IMR-90 (cell line): ENCODE measurements around the gene RGPD4. TPM values are rescaled to one million over a fixed set of nuclear protein-coding genes. Genes with fewer than 3 reads are reported as not detected.

Source experiments
- ATAC-seq: fragments of 200-7000 bp; cut with Tn5 transposase; 2 replicates; pipeline ENCODE4 v1.9.1; 2020; ENCODE audit warnings: low read depth, mild to moderate bottlenecking, moderate library complexity
- BruUV-seq: library from RNA; stranded (reverse); fragments of 400-500 nt; replicated peaks from 2 replicates; lab custom pipeline; 2021; lab: Mats Ljungman, UMichigan
- CTCF ChIA-PET: fragments of 300-600 bp; formaldehyde crosslinking; extraction: SDS; loops from one replicate; lab custom pipeline; 2021; ENCODE audit warnings: antibody characterized with exemption; lab: Yijun Ruan, JAX
- POLR2A ChIA-PET: fragments of 300-600 bp; sonication (Branson Sonifier 250); formaldehyde crosslinking; loops from one replicate; lab custom pipeline; 2022; ENCODE audit warnings: antibody characterized with exemption; ENCODE audit not compliant: unreplicated experiment; lab: Charles Lee
- DNase-seq: peaks from one replicate; pipeline ENCODE4 v3.0.0; 2013
- H2AFZ ChIP-seq: replicated peaks from 2 replicates; pipeline ENCODE3; 2013; ENCODE audit warnings: low read length, mild to moderate bottlenecking; ENCODE audit not compliant: poor library complexity
- H2AK5ac ChIP-seq: 2 replicates; pipeline ENCODE4 v1.6.1; 2013; ENCODE audit warnings: low read depth, low read length, inconsistent platforms
- H2AK9ac ChIP-seq: replicated peaks from 2 replicates; pipeline ENCODE3; 2013; ENCODE audit warnings: mild to moderate bottlenecking, low read depth, low read length, moderate library complexity; ENCODE audit not compliant: poor library complexity
- H2BK120ac ChIP-seq: 2 replicates; pipeline ENCODE4 v1.6.1; 2013; ENCODE audit warnings: low read depth, low read length, inconsistent platforms
- H2BK15ac ChIP-seq: 3 replicates; pipeline ENCODE4 v1.6.1; 2013; ENCODE audit warnings: low read depth, low read length, inconsistent platforms
- H2BK20ac ChIP-seq: 2 replicates; pipeline ENCODE4 v1.6.1; 2013; ENCODE audit warnings: low read depth, mild to moderate bottlenecking, inconsistent platforms, low read length, moderate library complexity
- H2BK5ac ChIP-seq: 2 replicates; pipeline ENCODE4 v1.6.1; 2013; ENCODE audit warnings: mild to moderate bottlenecking, low read depth, low read length, inconsistent platforms; ENCODE audit not compliant: poor library complexity, severe bottlenecking
- H3K14ac ChIP-seq: replicated peaks from 2 replicates; pipeline ENCODE4 v1.6.1; 2013; ENCODE audit warnings: low read depth, low read length, inconsistent platforms
- H3K18ac ChIP-seq: 2 replicates; pipeline ENCODE4 v1.6.1; 2013; ENCODE audit warnings: low read depth, low read length, control low read depth
- H3K23ac ChIP-seq: 2 replicates; pipeline ENCODE4 v1.6.1; 2013; ENCODE audit warnings: low read depth, low read length, inconsistent platforms
- H3K27ac ChIP-seq: 2 replicates; pipeline ENCODE4 v1.5.1; 2013; ENCODE audit warnings: mild to moderate bottlenecking, control low read depth, low read length; ENCODE audit not compliant: insufficient read depth
- H3K27me3 ChIP-seq: 2 replicates; pipeline ENCODE4 v1.6.1; 2013; ENCODE audit warnings: low read length; ENCODE audit not compliant: control insufficient read depth, insufficient read depth
- H3K36me3 ChIP-seq: 2 replicates; pipeline ENCODE4 v1.6.1; 2013; ENCODE audit warnings: low read length, mixed read lengths; ENCODE audit not compliant: control insufficient read depth, insufficient read depth
- H3K4ac ChIP-seq: 2 replicates; pipeline ENCODE4 v1.6.1; 2013; ENCODE audit warnings: low read depth, low read length, inconsistent platforms
- H3K4me1 ChIP-seq: 2 replicates; pipeline ENCODE4 v1.6.1; 2013; ENCODE audit warnings: low read length, mixed read lengths; ENCODE audit not compliant: control insufficient read depth, insufficient read depth
- H3K4me2 ChIP-seq: 2 replicates; pipeline ENCODE4 v1.6.1; 2013; ENCODE audit warnings: low read depth, mild to moderate bottlenecking, control low read depth, low read length, moderate library complexity
- H3K4me3 ChIP-seq: 2 replicates; pipeline ENCODE4 v1.5.1; 2013; ENCODE audit warnings: low read depth, mild to moderate bottlenecking, control low read depth, low read length, moderate library complexity; ENCODE audit not compliant: insufficient read depth
- H3K56ac ChIP-seq: 2 replicates; pipeline ENCODE4 v1.6.1; 2013; ENCODE audit warnings: low read length, inconsistent platforms; ENCODE audit not compliant: insufficient read depth; ENCODE audit errors: extremely low read depth
- H3K79me1 ChIP-seq, 2 experiments: 2 replicates each; pipeline ENCODE4 v1.6.1; 2013; ENCODE audit warnings: low read length in 2 of 2, inconsistent platforms in 1 of 2, low read depth in 1 of 2
- H3K9ac ChIP-seq: 2 replicates; pipeline ENCODE4 v1.6.1; 2013; ENCODE audit warnings: low read depth, low read length, control low read depth
- H3K9me1 ChIP-seq: 2 replicates; pipeline ENCODE4 v1.6.1; 2013; ENCODE audit warnings: low read length, inconsistent platforms; ENCODE audit not compliant: insufficient read depth
- H3K9me3 ChIP-seq: 2 replicates; pipeline ENCODE4 v1.6.1; 2013; ENCODE audit warnings: low read length; ENCODE audit not compliant: control insufficient read depth, insufficient read depth
- H4K20me1 ChIP-seq: 2 replicates; pipeline ENCODE4 v1.6.1; 2013; ENCODE audit warnings: low read length, inconsistent platforms; ENCODE audit not compliant: insufficient read depth
- H4K5ac ChIP-seq: 2 replicates; pipeline ENCODE4 v1.6.1; 2013; ENCODE audit warnings: mild to moderate bottlenecking, low read depth, low read length, control low read depth
- H4K8ac ChIP-seq, 2 experiments: 2 replicates each; pipeline ENCODE4 v1.6.1; 2013; ENCODE audit warnings: low read depth in 2 of 2, low read length in 2 of 2, control low read depth in 1 of 2, inconsistent platforms in 1 of 2
- H4K91ac ChIP-seq: 2 replicates; pipeline ENCODE4 v1.6.1; 2013; ENCODE audit warnings: low read depth, low read length, inconsistent platforms; ENCODE audit not compliant: insufficient read depth
- MAFK ChIP-seq: IDR thresholded peaks from 2 replicates; pipeline ENCODE4 v1.6.1; 2012; ENCODE audit warnings: low read depth, low read length, improper control_type of control experiment
- RFX5 ChIP-seq: IDR thresholded peaks from 2 replicates; pipeline ENCODE4 v1.8.0; 2012; ENCODE audit warnings: low read depth, mild to moderate bottlenecking, low read length, moderate library complexity
- WGBS, 2 experiments: methylation state at CpG; one replicate each; pipeline versions ENCODE4 v1.1.5 to v1.1.7; 2013; ENCODE audit warnings: missing lambda C conversion rate in 2 of 2; ENCODE audit not compliant: insufficient read length in 1 of 2; ENCODE audit errors: extremely low coverage in 2 of 2; 5-methylcytosine and 5-hydroxymethylcytosine counted together
- dilution Hi-C: fragments of 300-500 bp; cut with HindIII; formaldehyde crosslinking; loops from one replicate; pipeline ENCODE4 v1.14.3; 2018; ENCODE audit warnings: low sequenced_read_pairs; ENCODE audit not compliant: unreplicated experiment
- in situ Hi-C: fragments of 300-500 bp; cut with MboI; formaldehyde crosslinking; loops from 3 replicates; pipeline ENCODE4 v1.14.3; 2019; ENCODE audit warnings: low sequenced_read_pairs, inconsistent platforms, mixed read lengths
- intact Hi-C: fragments of 100-400 bp; cut with micrococcal nuclease; formaldehyde crosslinking; loops from 2 replicates; pipeline ENCODE4 v1.10.0; 2022
- polyA plus RNA-seq, 3 experiments: library from polyadenylated mRNA; depleted of rRNA; stranded (reverse); fragments of >200 nt; gene quantifications; 2 replicates each; pipeline ENCODE4 v1.2.3, GENCODE V29; 2012; ENCODE audit warnings: low replicate concordance in 1 of 3
- total RNA-seq: library from RNA; depleted of rRNA; stranded (reverse); fragments of >200 nt; gene quantifications from 2 replicates; pipeline ENCODE4 v1.2.3, GENCODE V29; 2012
- TF ChIP-seq, protein P1 (sequence below): conservative IDR thresholded peaks from 2 replicates; pipeline ENCODE4 v1.5.1; 2012; ENCODE audit warnings: mild to moderate bottlenecking, low read depth, low read length, improper control_type of control experiment

Gene RGPD4
- total and polyA plus RNA-seq, 2 of the 4 experiments (the other 2 are of a cell fraction): not detected

DNA sequence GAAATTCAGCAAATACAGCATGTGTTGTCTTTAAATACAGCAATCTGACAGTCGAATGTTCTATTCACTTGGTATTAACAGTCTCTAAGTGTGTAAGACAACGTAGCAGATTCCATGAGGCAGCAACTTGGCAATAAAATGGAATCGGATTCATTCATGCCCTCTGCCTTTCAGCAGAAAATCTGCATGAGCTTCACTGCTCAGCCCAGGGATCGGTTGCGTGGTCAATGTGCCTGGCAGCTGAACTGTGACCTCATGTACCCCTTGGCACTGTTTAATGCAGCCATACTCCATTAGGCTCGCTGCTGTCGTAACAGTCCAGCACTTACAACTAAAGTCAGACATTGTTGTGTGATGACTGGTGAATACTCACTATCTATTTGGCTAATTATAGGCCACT lies 17.7 kb upstream of the RGPD4 start:
- Histone ChIP-seq H2BK120ac (no peak overlapping the region), H2BK20ac (no peak overlapping the region), H3K4me1 (no peaks in the 10 kb centered on the region), H3K36me3 (no peaks in the 10 kb centered on the region), H3K9me3 (peaks cover 3% of the 10 kb centered on the region; the same call in 1 of the 2 replicates), H4K20me1 (no peaks in the 10 kb centered on the region), H4K8ac (no peak overlapping the region), H3K27ac (no peak overlapping the region), H3K79me1 (no peaks in the 10 kb centered on the region), H2AK5ac (no peak overlapping the region), H3K18ac (no peak overlapping the region), H3K4me2 (no peak overlapping the region), H4K5ac (no peak overlapping the region), H3K56ac (no peak overlapping the region), H3K27me3 (no peaks in the 10 kb centered on the region), H3K23ac (no peak overlapping the region), H2BK15ac (no peak overlapping the region), H3K4ac (no peak overlapping the region), H3K4me3 (no peak overlapping the region), H4K91ac (no peak overlapping the region), H3K9ac (no peak overlapping the region), H3K9me1 (no peaks in the 10 kb centered on the region), H2AK9ac (no peak overlapping the region), H3K14ac (no peak overlapping the region), H2BK5ac (no peak overlapping the region), H2AFZ (no peak overlapping the region)
- BruUV-seq: no TSS peak
- DNase-seq (no peak), ATAC-seq (no peak)
- ChIA-PET CTCF (no interaction called here), POLR2A (no interaction called here)
- in situ Hi-C loops: no loop called here
- dilution Hi-C loops: no loop called here
- TF ChIP-seq, protein P1, sequence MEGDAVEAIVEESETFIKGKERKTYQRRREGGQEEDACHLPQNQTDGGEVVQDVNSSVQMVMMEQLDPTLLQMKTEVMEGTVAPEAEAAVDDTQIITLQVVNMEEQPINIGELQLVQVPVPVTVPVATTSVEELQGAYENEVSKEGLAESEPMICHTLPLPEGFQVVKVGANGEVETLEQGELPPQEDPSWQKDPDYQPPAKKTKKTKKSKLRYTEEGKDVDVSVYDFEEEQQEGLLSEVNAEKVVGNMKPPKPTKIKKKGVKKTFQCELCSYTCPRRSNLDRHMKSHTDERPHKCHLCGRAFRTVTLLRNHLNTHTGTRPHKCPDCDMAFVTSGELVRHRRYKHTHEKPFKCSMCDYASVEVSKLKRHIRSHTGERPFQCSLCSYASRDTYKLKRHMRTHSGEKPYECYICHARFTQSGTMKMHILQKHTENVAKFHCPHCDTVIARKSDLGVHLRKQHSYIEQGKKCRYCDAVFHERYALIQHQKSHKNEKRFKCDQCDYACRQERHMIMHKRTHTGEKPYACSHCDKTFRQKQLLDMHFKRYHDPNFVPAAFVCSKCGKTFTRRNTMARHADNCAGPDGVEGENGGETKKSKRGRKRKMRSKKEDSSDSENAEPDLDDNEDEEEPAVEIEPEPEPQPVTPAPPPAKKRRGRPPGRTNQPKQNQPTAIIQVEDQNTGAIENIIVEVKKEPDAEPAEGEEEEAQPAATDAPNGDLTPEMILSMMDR: no peak
- TF ChIP-seq MAFK: no peak
- TF ChIP-seq RFX5: no peak
- 43% methylated on average over 3 of the region's 7 CpGs; no CpG with 5 or more reads in 1 of the 2 experiments for WGBS, 2 experiments
- intact Hi-C loops: no loop called here
